ENCODE results near the gene AFF3. TPM values are rescaled to one million over a fixed set of nuclear protein-coding genes. Genes with fewer than 3 reads are reported as not detected.
A peak's percentile ranks its signal among the peaks of the same experiment; 100 is the strongest.

Gene AFF3
- total and polyA plus RNA-seq, 8 donors: 1.4 to 78.8 (median 14.7) TPM

GRCh38 chr2:99708231-99708630 is 434.2 kb downstream of the AFF3 start:
- no peak overlapping the region for H3K27ac ChIP-seq
- no peaks in the 10 kb centered on the region for H3K9me3 ChIP-seq
- no peaks in the 10 kb centered on the region for H3K36me3 ChIP-seq
- 79 to 90% (median 86%) methylated on average over 3 of the region's 3 CpGs for WGBS, 5 donors
- no peak for DNase-seq
- intact Hi-C loops (cut with DNase I; ENCODE audit: low total_unique reads): no loop called here
- H3K27me3 ChIP-seq: no peaks in the 10 kb centered on the region
- H3K4me1 ChIP-seq: peaks cover 0 to 22% (median 0%) of the 10 kb centered on the region in 4 donors
- H3K4me3 ChIP-seq: no peak overlapping the region
- no peak for TF ChIP-seq EP300 (IDR thresholded peaks at IDR 0.05)

- Histone ChIP-seq H3K9me3 (no peaks in the 10 kb centered on the region), H3K36me3 (no peaks in the 10 kb centered on the region), H3K27me3 (no peaks in the 10 kb centered on the region), H3K27ac (no peak overlapping the region), H3K4me1 (peaks cover 0 to 22% (median 0%) of the 10 kb centered on the region in 4 donors), H3K4me3 (no peak overlapping the region)
- TF ChIP-seq CTCF (IDR thresholded peaks at IDR 0.05) (no peak), POLR2A (IDR thresholded peaks at IDR 0.05) (no peak), POLR2AphosphoS5 (IDR thresholded peaks at IDR 0.05) (no peak), EP300 (IDR thresholded peaks at IDR 0.05) (no peak)
- DNase-seq: peak in 1 of 2 donors; percentile 21
- intact Hi-C loops (cut with DNase I; ENCODE audit: low total_unique reads): no loop called here
- WGBS, 5 donors: 78 to 93% (median 84%) methylated on average over 1 of the region's 1 CpG
These were observed 434.8 kb downstream of the AFF3 start for GRCh38 chr2:99707592-99707991.

GRCh38 chr2:99706735-99707134 is 435.7 kb downstream of the AFF3 start:
- Histone ChIP-seq H3K9me3 (no peaks in the 10 kb centered on the region), H3K4me3 (no peak overlapping the region), H3K36me3 (no peaks in the 10 kb centered on the region), H3K27ac (no peak overlapping the region), H3K4me1 (peaks cover 0 to 16% (median 0%) of the 10 kb centered on the region in 4 donors), H3K27me3 (no peaks in the 10 kb centered on the region)
- TF ChIP-seq POLR2A (IDR thresholded peaks at IDR 0.05): no peak
- no peak for TF ChIP-seq EP300 (IDR thresholded peaks at IDR 0.05)
- no peak for TF ChIP-seq CTCF (IDR thresholded peaks at IDR 0.05)
- TF ChIP-seq POLR2AphosphoS5 (IDR thresholded peaks at IDR 0.05): no peak
- intact Hi-C loops (cut with DNase I; ENCODE audit: low total_unique reads): no loop called here
- 65 to 74% (median 70%) methylated on average over 4 of the region's 4 CpGs for WGBS, 5 donors
- peak in 1 of 2 donors; percentile 16 for DNase-seq

- intact Hi-C loops (cut with DNase I; ENCODE audit: low total_unique reads): no loop called here
- DNase-seq: no peak
- no peak for TF ChIP-seq EP300 (IDR thresholded peaks at IDR 0.05)
- Histone ChIP-seq H3K4me3 (no peak overlapping the region), H3K4me1 (no peaks in the 10 kb centered on the region), H3K27me3 (no peaks in the 10 kb centered on the region), H3K36me3 (no peaks in the 10 kb centered on the region), H3K9me3 (no peaks in the 10 kb centered on the region), H3K27ac (no peak overlapping the region)
- WGBS, 5 donors: 75 to 89% (median 79%) methylated on average over 7 of the region's 7 CpGs
These were observed 440.9 kb downstream of the AFF3 start for GRCh38 chr2:99701503-99701902.

GRCh38 chr2:99700482-99701398 is 441.6 kb downstream of the AFF3 start:
- H3K4me1 ChIP-seq: no peaks in the 10 kb centered on the region
- WGBS, 5 donors: 82 to 91% (median 89%) methylated on average over 14 of the region's 14 CpGs
- intact Hi-C loops (cut with DNase I; ENCODE audit: low total_unique reads): no loop called here

More at GRCh38 chr2:99700482-99701398, 441.6 kb downstream of the AFF3 start:
- Histone ChIP-seq H3K9me3 (no peaks in the 10 kb centered on the region), H3K27me3 (no peaks in the 10 kb centered on the region), H3K4me3 (no peak overlapping the region), H3K36me3 (no peaks in the 10 kb centered on the region), H3K27ac (no peak overlapping the region)
- TF ChIP-seq POLR2AphosphoS5 (IDR thresholded peaks at IDR 0.05): no peak
- no peak for TF ChIP-seq CTCF (IDR thresholded peaks at IDR 0.05)
- TF ChIP-seq EP300 (IDR thresholded peaks at IDR 0.05): no peak
- TF ChIP-seq POLR2A (IDR thresholded peaks at IDR 0.05): no peak
- DNase-seq: no peak

Data from stomach (tissue), 9 donors.